ENCODE results near the gene RFTN1. TPM values are rescaled to one million over a fixed set of nuclear protein-coding genes. Genes with fewer than 3 reads are reported as not detected.

Gene RFTN1
- total and polyA plus RNA-seq, 2 donors (not counting 1 experiment from before 2014, with no cell fraction given) = 32.4 to 156 TPM

- Histone ChIP-seq H3K4me2 (replicated peaks; ENCODE audit: low read depth, low read length, poor library complexity, severe bottlenecking) (peak overlapping the region; percentile 27), H3K27ac (ENCODE audit: low read length in 2 of 2) (peak overlapping the region; percentile 25 to 47), H3K9ac (ENCODE audit: low read length) (no peak overlapping the region), H3K9me3 (ENCODE audit: control extremely low read depth in 1 of 3, control insufficient read depth in 2 of 3, insufficient read depth in 1 of 3, low read length in 2 of 3) (no peaks in the 10 kb centered on the region), H4K20me1 (ENCODE audit: control insufficient read depth, insufficient read depth, low read length, poor library complexity, severe bottlenecking) (peaks cover 58% of the 10 kb centered on the region), H3K4me3 (ENCODE audit: control extremely low read depth in 1 of 5, extremely low read depth in 1 of 5, insufficient read depth in 1 of 5, low read depth in 2 of 5, low read length in 4 of 5) (no peak overlapping the region), H3K36me3 (replicated peaks in 1 of 2; ENCODE audit: control extremely low read depth in 1 of 2, control insufficient read depth in 1 of 2, extremely low read depth in 1 of 2, insufficient read depth in 2 of 2, low read length in 1 of 2) (peaks cover 13 to 60% of the 10 kb centered on the region in 2 experiments), H3K27me3 (replicated peaks in 1 of 4; ENCODE audit: control extremely low read depth in 1 of 4, control insufficient read depth in 3 of 4, insufficient read depth in 4 of 4, low read length in 3 of 4) (no peaks in the 10 kb centered on the region), H2AFZ (ENCODE audit: insufficient read depth, low read depth, low read length, poor library complexity, severe bottlenecking) (no peak overlapping the region), H3K4me1 (ENCODE audit: control insufficient read depth in 2 of 2, insufficient read depth in 2 of 2, low read length in 2 of 2) (peaks cover 34 to 37% of the 10 kb centered on the region in 2 donors), H3K79me2 (ENCODE audit: control insufficient read depth, insufficient read depth, low read length) (peaks cover 93% of the 10 kb centered on the region)
- CTCF ChIA-PET = no interaction called here
- TF ChIP-seq CTCF (IDR thresholded peaks at IDR 0.05) = no peak
- TF ChIP-seq EZH2 (IDR thresholded peaks at IDR 0.05; ENCODE audit: borderline replicate concordance, insufficient read depth, low read depth, low read length, poor library complexity, severe bottlenecking) = no peak
- intact Hi-C loops (cut with micrococcal nuclease) = no loop called here
- H3K4me3 Mint-ChIP-seq = peak overlapping the region; percentile 5
- peak overlapping the region; percentile 50 for H3K27ac Mint-ChIP-seq
- H3K9me3 Mint-ChIP-seq (ENCODE audit: insufficient read depth) = no peaks in the 10 kb centered on the region
- POLR2A ChIA-PET = no interaction called here
- ATAC-seq (ENCODE audit: low read depth) (peak; percentile 76), DNase-seq (peak; percentile 72)
- 50% methylated on average over 4 of the region's 6 CpGs for WGBS (ENCODE audit: insufficient coverage)
- H3K27me3 Mint-ChIP-seq = no peaks in the 10 kb centered on the region
- peaks cover 34% of the 10 kb centered on the region for H3K4me1 Mint-ChIP-seq
Measured at GRCh38 chr3:16365491-16366128, 147.9 kb downstream of the RFTN1 start.

- no peak overlapping the region for H3K4me3 Mint-ChIP-seq
- peaks cover 96% of the 10 kb centered on the region for H3K79me2 ChIP-seq (ENCODE audit: control insufficient read depth, insufficient read depth, low read length)
- TF ChIP-seq CTCF (IDR thresholded peaks at IDR 0.05) = no peak
- no peak for TF ChIP-seq EZH2 (IDR thresholded peaks at IDR 0.05; ENCODE audit: borderline replicate concordance, insufficient read depth, low read depth, low read length, poor library complexity, severe bottlenecking)
- WGBS (ENCODE audit: insufficient coverage) = 100% methylated on average over 1 of the region's 2 CpGs
- no peak overlapping the region for H3K27ac Mint-ChIP-seq
- peaks cover 58% of the 10 kb centered on the region for H4K20me1 ChIP-seq (ENCODE audit: control insufficient read depth, insufficient read depth, low read length, poor library complexity, severe bottlenecking)
- H3K4me1 Mint-ChIP-seq = peaks cover 28% of the 10 kb centered on the region
- no peaks in the 10 kb centered on the region for H3K9me3 ChIP-seq (ENCODE audit: control extremely low read depth in 1 of 3, control insufficient read depth in 2 of 3, insufficient read depth in 1 of 3, low read length in 2 of 3)
- no peak overlapping the region for H3K4me3 ChIP-seq (ENCODE audit: control extremely low read depth in 1 of 5, extremely low read depth in 1 of 5, insufficient read depth in 1 of 5, low read depth in 2 of 5, low read length in 4 of 5)
- intact Hi-C loops (cut with micrococcal nuclease) = no loop called here
- peak overlapping the region; percentile 13 for H3K4me2 ChIP-seq (replicated peaks; ENCODE audit: low read depth, low read length, poor library complexity, severe bottlenecking)
- H2AFZ ChIP-seq (ENCODE audit: insufficient read depth, low read depth, low read length, poor library complexity, severe bottlenecking) = no peak overlapping the region
- ChIA-PET POLR2A (no interaction called here), CTCF (no interaction called here)
- H3K4me1 ChIP-seq (ENCODE audit: control insufficient read depth in 2 of 2, insufficient read depth in 2 of 2, low read length in 2 of 2) = peaks cover 28 to 30% of the 10 kb centered on the region in 2 donors
- no peaks in the 10 kb centered on the region for H3K27me3 Mint-ChIP-seq
- DNase-seq (no peak), ATAC-seq (ENCODE audit: low read depth) (no peak)
- no peaks in the 10 kb centered on the region for H3K9me3 Mint-ChIP-seq (ENCODE audit: insufficient read depth)
- no peaks in the 10 kb centered on the region for H3K27me3 ChIP-seq (replicated peaks in 1 of 4; ENCODE audit: control extremely low read depth in 1 of 4, control insufficient read depth in 3 of 4, insufficient read depth in 4 of 4, low read length in 3 of 4)
- H3K36me3 ChIP-seq (replicated peaks in 1 of 2; ENCODE audit: control extremely low read depth in 1 of 2, control insufficient read depth in 1 of 2, extremely low read depth in 1 of 2, insufficient read depth in 2 of 2, low read length in 1 of 2) = peaks cover 13 to 59% of the 10 kb centered on the region in 2 experiments
- no peak overlapping the region for H3K27ac ChIP-seq (ENCODE audit: low read length in 2 of 2)
- H3K9ac ChIP-seq (ENCODE audit: low read length) = no peak overlapping the region
Measured at GRCh38 chr3:16364963-16365362, 148.5 kb downstream of the RFTN1 start.
